Smooth muscle cell of the brain vasculature (primary cell): ENCODE measurements around the gene TCF12.
A peak's percentile ranks its signal among the peaks of the same experiment; 100 is the strongest.

Experiments
- DNase-seq: peaks from one replicate; pipeline ENCODE4 v3.0.0-alpha.2; 2012; ENCODE audit warnings: low read depth, low spot score

Gene TCF12

GRCh38 chr15:57335293-57335715 is 416.9 kb downstream of the TCF12 start:
- no peak for DNase-seq

- DNase-seq = no peak
Measured at GRCh38 chr15:57335719-57336118, 417.3 kb downstream of the TCF12 start.

- DNase-seq = peak; percentile 50
Measured at GRCh38 chr15:57337868-57338411, 419.5 kb downstream of the TCF12 start.

GRCh38 chr15:57339321-57339720 is 420.9 kb downstream of the TCF12 start:
- no peak for DNase-seq
